Ishikawa (cell line): ENCODE results near the gene TREX2.

ENCODE experiments used
- CEBPB ChIP-seq: IDR thresholded peaks from 2 replicates; pipeline ENCODE4 v1.6.1; 2012
- CREB1 ChIP-seq: IDR thresholded peaks from 2 replicates; pipeline ENCODE4 v1.6.1; 2012; ENCODE audit warnings: low read depth
- EGR1 ChIP-seq: IDR thresholded peaks from 2 replicates; pipeline ENCODE4 v1.6.1; 2012
- EP300 ChIP-seq: IDR thresholded peaks from 2 replicates; pipeline ENCODE4 v1.6.1; 2012; ENCODE audit warnings: borderline replicate concordance
- FOXM1 ChIP-seq: IDR thresholded peaks from 2 replicates; pipeline ENCODE4 v1.6.1; 2012; ENCODE audit warnings: low read depth, borderline replicate concordance
- MAX ChIP-seq: IDR thresholded peaks from 2 replicates; pipeline ENCODE4 v1.6.1; 2012
- NFIC ChIP-seq: IDR thresholded peaks from 2 replicates; pipeline ENCODE4 v1.6.1; 2012
- RAD21 ChIP-seq: IDR thresholded peaks from 2 replicates; pipeline ENCODE4 v1.6.1; 2012; ENCODE audit warnings: low read depth
- REST ChIP-seq: IDR thresholded peaks from 2 replicates; pipeline ENCODE4 v1.6.1; 2012; ENCODE audit warnings: low read depth, mild to moderate bottlenecking
- TAF1 ChIP-seq: IDR thresholded peaks from 2 replicates; pipeline ENCODE4 v1.6.1; 2012; ENCODE audit warnings: low read depth, mild to moderate bottlenecking
- TCF12 ChIP-seq: IDR thresholded peaks from 2 replicates; pipeline ENCODE4 v1.6.1; 2012; ENCODE audit warnings: low read depth
- TEAD4 ChIP-seq: IDR thresholded peaks from 2 replicates; pipeline ENCODE4 v1.6.1; 2012
- USF1 ChIP-seq: IDR thresholded peaks from 2 replicates; pipeline ENCODE4 v1.6.1; 2012
- YY1 ChIP-seq: IDR thresholded peaks from 2 replicates; pipeline ENCODE4 v1.6.1; 2012; ENCODE audit warnings: low read depth
- ZBTB7A ChIP-seq: IDR thresholded peaks from 2 replicates; pipeline ENCODE4 v1.6.1; 2012; ENCODE audit warnings: low read depth

TREX2 gene

DNA sequence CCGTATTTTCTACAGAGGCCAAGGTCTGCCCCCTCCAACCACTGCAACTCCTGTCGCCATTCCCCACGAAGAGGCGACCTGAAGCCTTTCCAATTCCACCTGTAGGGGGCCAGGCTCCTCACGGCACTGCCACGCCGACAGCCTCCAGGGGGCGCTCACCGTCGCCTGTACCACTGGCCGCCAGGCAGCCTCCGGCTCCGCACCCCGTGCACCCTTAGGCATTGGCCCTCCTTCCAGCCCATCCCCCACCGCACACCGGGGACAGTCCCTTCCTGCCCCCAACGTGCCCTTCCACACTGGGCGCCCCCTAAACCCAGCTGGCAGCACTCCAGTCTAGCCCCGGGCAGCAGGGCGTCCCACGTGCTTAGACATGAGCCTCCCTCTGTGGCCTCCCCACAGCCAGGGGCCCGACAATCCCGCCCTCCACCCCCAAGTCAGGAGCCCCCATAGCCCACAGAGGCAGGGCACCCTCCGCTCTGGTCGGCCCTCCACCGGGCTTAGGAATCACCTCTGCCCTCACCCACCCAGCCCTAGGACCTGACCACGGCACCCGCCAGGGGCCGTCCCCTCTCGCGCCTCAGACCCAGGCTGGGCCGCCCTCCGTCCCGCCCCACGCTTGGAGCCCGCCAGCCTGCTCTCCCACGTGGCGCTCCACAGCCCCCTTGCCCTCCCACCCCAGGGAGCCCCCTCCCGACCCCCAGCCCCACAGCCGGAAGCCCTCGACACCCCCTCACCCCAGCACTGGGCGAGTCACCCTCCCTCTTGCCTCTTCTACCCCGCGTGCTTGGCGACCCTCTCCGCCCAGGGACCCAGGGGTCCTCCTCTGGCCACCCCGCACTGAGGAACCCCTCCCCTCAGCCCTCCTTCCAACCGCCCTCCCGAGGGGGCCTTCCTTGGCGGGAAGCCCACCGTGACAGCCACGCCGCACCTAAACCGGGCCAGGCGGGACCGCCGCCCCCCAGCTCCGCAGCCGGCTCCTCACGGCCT, 45.4 kb downstream of the TREX2 start:
- TF ChIP-seq FOXM1, result no peak
- TF ChIP-seq EGR1, result no peak
- TF ChIP-seq RAD21, result peak; percentile 64
- no peak for TF ChIP-seq USF1

GRCh38 chrX:153398275-153398960, 47.4 kb downstream of the TREX2 start:
- TF ChIP-seq ZBTB7A, result no peak
- TF ChIP-seq TEAD4, result no peak
- TF ChIP-seq NFIC, result no peak

GRCh38 chrX:153397256-153397960, 48.4 kb downstream of the TREX2 start:
- TF ChIP-seq CEBPB (no peak), YY1 (no peak), TCF12 (no peak), CREB1 (no peak), TEAD4 (no peak), ZBTB7A (no peak), NFIC (no peak), MAX (no peak), EP300 (no peak), RAD21 (no peak), EGR1 (no peak), USF1 (no peak), REST (no peak), FOXM1 (no peak), TAF1 (no peak)

GRCh38 chrX:153396320-153397195, 49.3 kb downstream of the TREX2 start:
- no peak for TF ChIP-seq CEBPB
- TF ChIP-seq EGR1, result no peak
- TF ChIP-seq CREB1, result no peak
- TF ChIP-seq EP300, result no peak
- TF ChIP-seq RAD21, result no peak
- TF ChIP-seq TEAD4, result no peak
- no peak for TF ChIP-seq ZBTB7A
- no peak for TF ChIP-seq TCF12
- TF ChIP-seq USF1, result no peak
- TF ChIP-seq REST, result no peak
- TF ChIP-seq YY1, result no peak
- no peak for TF ChIP-seq FOXM1
- no peak for TF ChIP-seq MAX
- no peak for TF ChIP-seq TAF1
- no peak for TF ChIP-seq NFIC
